ENCODE results near the gene PRKD1.

DNA sequence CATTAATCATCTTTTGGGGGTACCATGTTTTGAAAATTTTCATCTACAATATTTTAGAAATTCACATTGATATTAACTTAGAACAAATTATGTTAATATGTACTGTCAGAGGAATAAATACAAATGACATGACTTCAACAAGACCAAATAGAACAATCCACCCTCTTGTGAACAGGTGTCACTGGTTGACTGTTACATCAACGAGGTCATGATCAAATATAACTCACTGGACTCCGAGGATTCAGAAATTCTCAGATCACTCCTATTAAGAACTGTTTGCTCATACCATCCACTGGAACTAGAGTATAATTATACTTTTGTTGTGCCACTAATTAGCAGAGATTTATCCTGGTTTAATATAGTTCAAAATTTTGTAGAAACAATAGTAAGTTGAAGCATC is 318.8 kb downstream of the PRKD1 start:
- TF ChIP-seq POLR2A (IDR thresholded peaks at IDR 0.05) (no peak), POLR2AphosphoS5 (IDR thresholded peaks at IDR 0.05; ENCODE audit: insufficient read depth in 1 of 2, low read depth in 1 of 2) (no peak)
